ENCODE results near the gene PSORS1C2. TPM values are rescaled to one million over a fixed set of nuclear protein-coding genes. Genes with fewer than 3 reads are reported as not detected.

PSORS1C2 gene
- polyA plus RNA-seq, 1 donor from 2014 or later: not detected

GRCh38 chr6:31094389-31094881, 44.4 kb downstream of the PSORS1C2 start:
- H3K36me3 Mint-ChIP-seq: no peaks in the 10 kb centered on the region
- peak overlapping the region in 2 of 4 donors; percentile 79 to 84 for H3K4me3 Mint-ChIP-seq
- peaks cover 1% of the 10 kb centered on the region for H3K27me3 Mint-ChIP-seq
- peaks cover 12 to 20% (median 19%) of the 10 kb centered on the region in 3 donors for H3K4me1 Mint-ChIP-seq
- peak overlapping the region in 2 of 3 donors; percentile 55 to 84 for H3K27ac Mint-ChIP-seq
- no peaks in the 10 kb centered on the region for H3K9me3 Mint-ChIP-seq

GRCh38 chr6:31092769-31093505, 45.9 kb downstream of the PSORS1C2 start:
- peaks cover 12 to 20% (median 19%) of the 10 kb centered on the region in 3 donors for H3K4me1 Mint-ChIP-seq
- H3K4me3 Mint-ChIP-seq: no peak overlapping the region
- H3K36me3 Mint-ChIP-seq: no peaks in the 10 kb centered on the region
- peak overlapping the region in 2 of 3 donors; percentile 41 to 64 for H3K27ac Mint-ChIP-seq
- no peaks in the 10 kb centered on the region for H3K9me3 Mint-ChIP-seq
- H3K27me3 Mint-ChIP-seq: no peaks in the 10 kb centered on the region

- Mint-ChIP-seq H3K9me3 (no peaks in the 10 kb centered on the region), H3K27me3 (no peaks in the 10 kb centered on the region), H3K27ac (no peak overlapping the region), H3K4me1 (peaks cover 16 to 20% (median 19%) of the 10 kb centered on the region in 3 donors), H3K4me3 (no peak overlapping the region), H3K36me3 (no peaks in the 10 kb centered on the region)
These were observed 46.6 kb downstream of the PSORS1C2 start for GRCh38 chr6:31092238-31092637.

- H3K9me3 Mint-ChIP-seq: no peaks in the 10 kb centered on the region
- peaks cover 16 to 23% (median 18%) of the 10 kb centered on the region in 3 donors for H3K4me1 Mint-ChIP-seq
- H3K27ac Mint-ChIP-seq: no peak overlapping the region
These were observed 47.2 kb downstream of the PSORS1C2 start for GRCh38 chr6:31091680-31092079.

GRCh38 chr6:31090973-31091364, 47.9 kb downstream of the PSORS1C2 start:
- Mint-ChIP-seq H3K36me3 (no peaks in the 10 kb centered on the region), H3K27ac (no peak overlapping the region), H3K27me3 (no peaks in the 10 kb centered on the region), H3K9me3 (no peaks in the 10 kb centered on the region), H3K4me3 (no peak overlapping the region), H3K4me1 (peaks cover 16 to 23% (median 18%) of the 10 kb centered on the region in 3 donors)

More at GRCh38 chr6:31091680-31092079, 47.2 kb downstream of the PSORS1C2 start:
- H3K27me3 Mint-ChIP-seq: no peaks in the 10 kb centered on the region
- no peaks in the 10 kb centered on the region for H3K36me3 Mint-ChIP-seq
- H3K4me3 Mint-ChIP-seq: no peak overlapping the region

GRCh38 chr6:31090275-31090972, 48.4 kb downstream of the PSORS1C2 start:
- Mint-ChIP-seq H3K27ac (no peak overlapping the region), H3K4me3 (peak overlapping the region in 1 of 4 donors; percentile 45), H3K27me3 (no peaks in the 10 kb centered on the region), H3K9me3 (no peaks in the 10 kb centered on the region), H3K4me1 (peaks cover 16 to 23% (median 16%) of the 10 kb centered on the region in 3 donors), H3K36me3 (no peaks in the 10 kb centered on the region)

Other genes starting within 250 kb of the PSORS1C2 start
- 8.4 TPM for gene GTF2H4, start 230.9 kb downstream of the PSORS1C2 start, polyA plus RNA-seq
- gene VARS2, start 224.8 kb downstream of the PSORS1C2 start, polyA plus RNA-seq: 26.0 TPM
- gene SFTA2, start 206.9 kb downstream of the PSORS1C2 start, polyA plus RNA-seq: 0.60 TPM
- not detected for gene MUCL3, start 198.1 kb downstream of the PSORS1C2 start, polyA plus RNA-seq
- gene MUC21, start 155.3 kb downstream of the PSORS1C2 start, polyA plus RNA-seq: not detected
- not detected for gene MUC22, start 128.6 kb downstream of the PSORS1C2 start, polyA plus RNA-seq
- gene C6orf15, start 26.5 kb downstream of the PSORS1C2 start, polyA plus RNA-seq: not detected
- 0.94 TPM for gene PSORS1C1, start 24.3 kb downstream of the PSORS1C2 start, polyA plus RNA-seq
- not detected for gene CDSN, start 18.6 kb downstream of the PSORS1C2 start, polyA plus RNA-seq
- gene CCHCR1, start 18.7 kb upstream of the PSORS1C2 start, polyA plus RNA-seq: 9.4 TPM
- gene TCF19, start 19.5 kb upstream of the PSORS1C2 start, polyA plus RNA-seq: 14.9 TPM
- gene POU5F1, start 31.6 kb upstream of the PSORS1C2 start, polyA plus RNA-seq: 0.70 TPM
- gene HLA-C, start 133.0 kb upstream of the PSORS1C2 start, polyA plus RNA-seq: 3,003 TPM
- gene HLA-B, start 218.1 kb upstream of the PSORS1C2 start, polyA plus RNA-seq: 6,901 TPM